Breast epithelium (tissue), 3 donors: ENCODE measurements around the gene FRMD3.

Experiments
- POLR2A ChIP-seq: fragments of 450-650 bp; IDR thresholded peaks from one replicate; pipeline ENCODE4 v1.6.1; 2016; ENCODE audit warnings: antibody characterized with exemption, mild to moderate bottlenecking, moderate library complexity
- POLR2AphosphoS5 ChIP-seq, 3 donors: sonication (generic); formaldehyde crosslinking; IDR thresholded peaks; one replicate each; pipeline ENCODE4 v1.6.1; 2017; ENCODE audit warnings: antibody characterized with exemption in 3 of 3
- TF ChIP-seq, protein P1 (sequence below), 3 donors: fragments of 450-650 bp; IDR thresholded peaks; one replicate each; pipeline ENCODE4 v1.5.1; 2016 to 2017; ENCODE audit warnings: antibody characterized with exemption in 3 of 3, mild to moderate bottlenecking in 3 of 3, moderate library complexity in 3 of 3

DNA sequence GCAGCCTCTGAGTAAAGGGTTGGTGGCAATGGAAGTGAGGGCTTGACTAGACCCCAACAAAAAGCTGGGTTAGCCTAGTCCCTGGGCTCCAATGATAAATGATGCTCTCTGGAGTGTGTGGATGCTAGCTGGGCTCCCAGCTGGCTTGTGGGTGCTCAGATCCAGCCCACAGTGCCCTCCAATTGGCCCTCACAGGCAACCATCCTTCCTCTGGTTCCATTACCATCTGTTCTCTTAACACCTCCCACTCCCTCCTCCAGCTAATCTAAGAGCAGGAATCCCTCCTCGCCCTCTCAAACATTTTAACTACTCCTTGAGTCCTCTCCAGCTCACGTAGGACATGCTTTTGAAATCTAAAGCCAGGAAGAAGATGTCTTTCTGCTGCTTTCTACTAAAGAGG is 25.2 kb upstream of the FRMD3 start:
- no peak for TF ChIP-seq POLR2A
- TF ChIP-seq, protein P1, sequence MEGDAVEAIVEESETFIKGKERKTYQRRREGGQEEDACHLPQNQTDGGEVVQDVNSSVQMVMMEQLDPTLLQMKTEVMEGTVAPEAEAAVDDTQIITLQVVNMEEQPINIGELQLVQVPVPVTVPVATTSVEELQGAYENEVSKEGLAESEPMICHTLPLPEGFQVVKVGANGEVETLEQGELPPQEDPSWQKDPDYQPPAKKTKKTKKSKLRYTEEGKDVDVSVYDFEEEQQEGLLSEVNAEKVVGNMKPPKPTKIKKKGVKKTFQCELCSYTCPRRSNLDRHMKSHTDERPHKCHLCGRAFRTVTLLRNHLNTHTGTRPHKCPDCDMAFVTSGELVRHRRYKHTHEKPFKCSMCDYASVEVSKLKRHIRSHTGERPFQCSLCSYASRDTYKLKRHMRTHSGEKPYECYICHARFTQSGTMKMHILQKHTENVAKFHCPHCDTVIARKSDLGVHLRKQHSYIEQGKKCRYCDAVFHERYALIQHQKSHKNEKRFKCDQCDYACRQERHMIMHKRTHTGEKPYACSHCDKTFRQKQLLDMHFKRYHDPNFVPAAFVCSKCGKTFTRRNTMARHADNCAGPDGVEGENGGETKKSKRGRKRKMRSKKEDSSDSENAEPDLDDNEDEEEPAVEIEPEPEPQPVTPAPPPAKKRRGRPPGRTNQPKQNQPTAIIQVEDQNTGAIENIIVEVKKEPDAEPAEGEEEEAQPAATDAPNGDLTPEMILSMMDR (IDR thresholded peaks at IDR 0.05) = no peak
- no peak for TF ChIP-seq POLR2AphosphoS5 (IDR thresholded peaks at IDR 0.05)
